Embryonic facial prominence (tissue), 1 donor: ENCODE results near the gene TRABD2A.

ENCODE experiments used
- DNase-seq: peaks from one replicate; pipeline ENCODE4 v3.0.0-alpha.2; 2016; ENCODE audit errors: extremely low spot score

Gene TRABD2A

DNA sequence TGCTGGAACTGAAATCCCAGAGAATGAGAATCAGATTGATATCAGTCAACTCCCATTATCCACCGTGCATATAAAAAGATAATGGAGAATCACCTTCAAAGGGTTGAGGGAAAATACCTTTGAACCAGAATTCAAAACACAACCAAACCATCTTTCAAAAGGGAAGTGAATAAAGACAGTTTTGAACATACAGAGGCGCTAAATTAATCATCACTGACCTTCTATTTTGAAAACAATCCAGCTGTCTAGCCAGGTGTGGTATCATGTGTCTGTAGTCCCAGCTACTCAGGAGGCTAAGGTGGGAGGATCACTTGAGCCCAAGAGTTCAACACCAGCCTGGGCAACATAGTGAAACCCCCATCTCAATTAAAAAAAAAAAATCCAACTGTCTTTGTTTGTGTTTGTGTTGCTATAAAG, 63.6 kb downstream of the TRABD2A start:
- DNase-seq, result no peak

DNA sequence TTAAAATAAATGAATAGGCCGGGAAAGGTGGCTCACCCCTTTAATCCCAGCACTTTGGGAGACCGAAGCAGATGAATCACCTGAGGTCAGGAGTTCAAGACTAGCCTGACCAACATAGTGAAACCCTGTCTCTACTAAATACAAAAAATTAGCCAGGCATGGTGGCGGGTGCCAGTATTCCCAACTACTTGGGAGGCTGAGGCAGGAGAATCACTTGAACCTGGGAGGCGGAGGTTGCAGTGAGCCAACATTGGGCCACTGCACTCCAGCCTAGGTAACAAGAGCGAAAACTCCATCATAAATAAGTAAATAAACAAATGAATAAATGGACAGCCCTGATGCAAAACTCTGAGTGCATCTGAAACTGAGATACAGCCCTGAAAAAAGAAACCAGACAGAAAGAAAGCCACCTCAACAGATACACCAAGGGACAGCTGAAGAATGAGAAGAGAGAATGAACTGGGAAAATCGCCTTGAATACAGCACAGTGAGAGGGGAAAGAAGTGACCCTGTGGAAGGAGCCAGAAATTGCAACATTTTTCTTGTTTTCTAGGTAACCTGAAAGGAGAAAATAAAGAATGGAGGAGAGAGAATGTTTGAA, 64.4 kb downstream of the TRABD2A start:
- DNase-seq, result no peak

DNA sequence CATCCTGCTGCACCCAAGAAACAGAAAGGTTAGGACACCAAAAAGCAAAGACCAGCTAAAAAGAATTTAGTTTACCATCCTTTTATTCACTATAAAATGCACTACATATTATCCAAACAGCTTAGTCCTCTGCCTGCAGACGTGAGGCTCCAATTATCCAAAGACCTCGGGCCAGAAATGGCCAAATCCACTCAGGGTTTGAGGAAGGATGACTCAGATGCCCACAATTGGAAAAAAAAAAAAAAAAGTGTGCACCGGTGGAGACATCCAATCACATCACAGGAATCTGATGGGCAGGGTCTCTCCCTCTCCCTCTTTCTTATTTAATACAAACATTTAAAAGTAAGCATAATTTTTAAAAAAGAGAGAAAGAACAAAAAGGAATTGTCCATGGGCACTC, 65.7 kb downstream of the TRABD2A start:
- DNase-seq, result no peak

DNA sequence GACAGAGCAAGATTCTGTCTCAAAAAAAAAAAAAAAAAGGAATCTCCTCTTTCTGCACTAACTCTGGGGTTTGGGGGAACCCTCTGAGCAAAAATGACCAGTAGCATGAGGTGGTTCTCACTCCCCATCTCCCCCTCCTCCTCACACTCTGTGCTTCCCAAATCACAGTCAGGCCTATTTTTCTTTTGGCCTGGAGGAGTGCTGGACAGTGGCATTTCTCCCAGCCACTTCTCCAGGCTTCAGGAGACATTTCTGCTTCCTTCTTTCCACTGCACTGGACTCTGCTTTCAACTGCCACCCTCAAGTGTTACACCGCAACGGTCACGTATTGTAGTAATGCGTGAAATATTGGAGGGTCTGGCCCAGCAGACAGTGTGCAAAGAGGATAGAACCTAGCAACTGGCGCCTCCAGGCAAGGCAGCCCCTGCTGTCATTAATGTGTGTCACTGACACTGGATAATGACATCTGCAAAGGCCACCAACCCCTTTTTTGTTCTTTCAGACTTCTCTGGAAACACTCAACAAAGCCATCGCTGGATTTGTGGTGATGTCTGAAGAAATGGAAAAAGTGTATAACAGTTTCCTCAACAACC, 68.9 kb downstream of the TRABD2A start:
- no peak for DNase-seq

DNA sequence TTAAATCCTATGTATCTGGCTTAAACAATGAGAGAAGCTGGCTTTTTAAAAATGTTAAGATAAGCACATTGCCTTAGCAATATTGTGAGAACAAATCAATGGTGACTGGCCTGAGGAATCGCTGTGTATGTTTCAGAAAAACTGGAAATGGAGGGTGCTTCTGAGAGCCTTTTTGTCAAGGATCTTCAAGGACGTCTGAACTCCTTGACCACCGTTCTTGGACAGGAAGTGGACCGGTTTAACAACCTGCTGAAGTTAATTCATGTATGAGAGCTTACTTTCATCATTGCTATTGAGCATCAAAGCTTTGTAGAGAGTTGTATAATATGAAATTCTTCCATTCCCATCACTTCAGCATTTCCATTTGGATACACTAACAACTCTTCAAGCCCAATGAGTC, 72.6 kb downstream of the TRABD2A start:
- DNase-seq, result no peak

DNA sequence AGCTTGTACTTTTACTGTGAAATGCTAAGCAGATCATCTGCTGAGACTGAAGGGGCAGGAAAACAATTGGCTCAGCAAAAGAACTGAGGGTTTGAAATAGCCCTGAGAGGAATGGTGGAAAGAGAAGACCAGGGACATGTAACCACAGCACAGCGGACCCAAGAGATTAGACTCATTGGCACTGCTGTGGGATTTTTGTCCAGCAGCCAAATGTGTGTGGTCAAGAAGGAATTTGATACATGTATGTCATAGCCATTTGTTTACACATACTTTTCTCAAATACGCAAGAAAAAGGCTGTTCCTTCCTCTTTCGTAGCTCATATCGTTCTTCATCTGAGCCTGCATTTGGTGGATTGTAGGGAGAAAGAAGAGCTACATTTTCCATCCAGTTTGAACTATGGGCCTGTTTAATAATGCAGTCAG, 73.8 kb downstream of the TRABD2A start:
- no peak for DNase-seq

DNA sequence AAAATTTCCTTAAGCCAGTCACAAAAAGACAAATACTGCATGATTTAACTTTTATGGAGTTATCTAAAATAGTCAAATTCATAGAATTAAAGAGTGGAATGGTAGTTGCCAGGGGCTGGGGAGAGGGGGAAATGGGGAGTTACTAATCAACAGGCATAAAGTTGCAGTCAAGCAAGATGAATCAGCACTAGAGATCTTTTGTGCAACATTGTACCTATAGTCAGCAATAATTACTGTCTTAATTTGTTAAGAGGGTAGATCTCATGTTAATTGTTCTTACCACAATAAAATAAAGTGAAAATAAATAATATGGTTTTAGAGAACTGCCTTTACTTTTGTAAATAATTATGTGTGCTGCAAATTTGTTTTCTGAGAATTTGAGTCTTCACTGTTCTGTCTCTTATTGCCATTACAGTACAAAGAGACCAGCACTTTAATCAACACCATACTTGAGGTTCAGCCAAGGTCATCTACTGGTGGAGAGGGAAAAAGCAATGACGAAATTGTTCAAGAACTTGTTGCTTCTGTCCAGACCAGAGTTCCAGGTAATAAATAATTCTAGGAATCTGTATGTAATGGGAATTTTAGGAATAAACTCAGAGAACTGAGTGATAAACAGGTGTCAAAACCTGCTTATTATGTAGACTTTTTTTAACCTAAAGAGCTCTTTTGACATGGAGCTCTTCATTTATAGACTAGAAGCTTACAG, 75.5 kb downstream of the TRABD2A start:
- DNase-seq, result no peak

DNA sequence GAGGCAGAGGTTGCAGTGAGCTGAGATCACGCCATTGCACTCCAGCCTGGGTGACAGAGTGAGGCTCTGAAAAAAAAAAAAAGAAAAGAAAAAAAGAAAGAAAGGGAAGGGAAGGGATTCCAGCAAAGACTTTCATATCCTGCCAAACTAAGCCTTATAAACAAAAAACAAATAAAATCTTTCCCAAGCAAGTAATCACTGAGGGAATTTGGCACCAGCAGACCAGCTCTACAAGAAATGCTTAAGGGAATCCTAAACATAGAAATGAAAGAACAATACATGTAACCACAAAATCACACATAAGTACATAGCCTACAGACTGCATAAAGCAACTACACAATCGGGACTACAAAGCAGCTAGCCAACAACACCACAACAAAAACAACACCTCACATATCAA, 79.1 kb downstream of the TRABD2A start:
- DNase-seq, result no peak

DNA sequence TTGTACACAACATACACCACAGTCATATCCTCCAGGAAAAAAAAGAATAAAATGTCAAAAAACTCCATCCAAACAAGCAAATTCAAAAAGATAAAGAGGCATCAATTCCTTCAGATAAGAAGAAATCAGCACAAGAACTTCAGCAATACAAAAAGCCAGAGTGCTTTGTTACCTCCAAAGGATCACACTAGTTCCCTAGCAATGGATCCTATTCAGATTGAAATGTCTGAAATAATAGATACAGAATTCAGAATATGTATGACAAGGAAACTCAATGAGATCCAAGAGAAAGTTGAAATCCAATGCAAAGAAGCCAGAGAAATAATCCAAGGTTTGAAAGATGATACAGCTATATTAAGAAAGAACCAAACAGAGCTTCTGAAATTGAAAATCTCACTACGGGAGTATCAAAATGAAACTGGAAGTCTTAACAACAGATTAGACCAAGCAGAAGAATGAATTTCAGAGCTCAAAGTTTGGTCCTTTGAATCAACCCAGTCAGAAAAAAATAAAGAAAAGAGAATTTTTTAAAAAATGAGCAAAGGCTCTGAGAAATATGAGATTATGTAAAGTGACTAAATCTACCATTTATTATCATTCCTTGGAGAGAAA, 80.6 kb downstream of the TRABD2A start:
- no peak for DNase-seq

DNA sequence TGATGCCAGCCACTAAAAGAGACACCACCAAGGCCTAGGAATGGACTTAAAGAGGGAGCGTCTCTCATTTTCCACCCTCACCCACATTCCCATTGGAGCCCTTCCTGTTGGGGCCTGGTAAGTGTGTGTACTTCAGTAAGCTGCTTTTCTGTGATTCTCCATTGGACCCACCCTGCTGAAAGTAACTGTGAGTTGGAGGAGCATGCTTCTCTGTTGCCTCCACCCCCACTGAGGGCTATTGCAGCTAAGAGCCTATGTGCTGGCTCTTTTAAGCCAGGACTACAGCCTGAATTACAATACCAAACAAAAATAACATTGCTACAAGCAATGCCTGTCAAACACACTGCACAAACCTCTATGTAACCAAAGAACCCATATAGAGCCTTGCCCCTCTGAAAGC, 81.1 kb downstream of the TRABD2A start:
- no peak for DNase-seq

DNA sequence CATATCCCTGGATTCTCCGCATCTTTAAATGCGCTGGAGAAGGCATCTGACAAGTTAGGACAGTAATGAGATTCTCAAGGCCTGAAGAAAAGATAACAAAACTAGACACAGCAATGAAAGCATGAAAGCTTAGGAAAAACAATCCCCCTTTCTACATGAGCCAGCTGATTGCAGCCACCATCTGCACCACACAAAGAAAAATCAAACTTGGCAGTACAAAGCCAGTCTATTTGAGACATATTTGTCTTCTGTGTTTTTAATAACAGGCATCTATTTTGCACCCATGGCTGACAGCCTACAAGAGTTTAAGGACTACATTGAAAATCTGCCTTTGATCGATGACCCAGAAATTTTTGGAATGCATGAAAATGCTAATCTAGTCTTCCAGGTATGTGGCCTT, 83.6 kb downstream of the TRABD2A start:
- no peak for DNase-seq

DNA sequence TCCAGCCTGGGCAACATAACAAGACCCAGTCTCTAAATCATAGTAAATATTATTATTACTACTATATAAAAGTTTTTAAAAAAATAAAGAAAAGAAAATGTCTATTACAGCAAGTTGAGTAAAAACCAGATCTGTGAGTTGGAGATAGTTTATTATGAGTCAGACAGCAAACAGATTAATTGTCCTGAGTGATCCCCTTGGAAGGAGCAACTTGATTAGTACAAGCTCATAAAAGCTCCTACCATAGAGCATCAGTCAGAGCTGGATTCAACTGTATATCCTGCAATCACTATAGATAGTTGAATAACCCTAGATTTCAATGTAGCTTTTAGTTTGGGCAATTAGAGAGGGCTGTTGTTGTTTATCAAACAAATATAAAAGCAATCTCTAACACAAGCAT, 84.1 kb downstream of the TRABD2A start:
- DNase-seq, result no peak

DNA sequence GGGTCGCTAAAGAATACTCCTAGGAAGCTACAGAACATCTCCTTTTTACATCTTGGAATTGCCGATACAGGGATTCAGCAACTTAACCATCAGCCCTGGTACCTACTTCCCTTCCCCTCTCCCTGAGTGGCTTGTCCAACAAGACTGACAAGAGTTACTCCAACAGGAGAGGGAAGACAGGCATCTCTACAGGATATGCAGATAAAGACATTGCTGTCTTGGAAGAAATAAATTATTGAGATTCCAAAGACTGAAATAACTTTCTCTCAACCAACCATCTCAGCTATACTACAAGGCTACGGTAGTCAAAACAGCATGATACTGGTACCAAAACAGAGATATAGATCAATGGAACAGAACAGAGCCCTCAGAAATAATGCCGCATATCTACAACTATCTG, 87.2 kb downstream of the TRABD2A start:
- no peak for DNase-seq

DNA sequence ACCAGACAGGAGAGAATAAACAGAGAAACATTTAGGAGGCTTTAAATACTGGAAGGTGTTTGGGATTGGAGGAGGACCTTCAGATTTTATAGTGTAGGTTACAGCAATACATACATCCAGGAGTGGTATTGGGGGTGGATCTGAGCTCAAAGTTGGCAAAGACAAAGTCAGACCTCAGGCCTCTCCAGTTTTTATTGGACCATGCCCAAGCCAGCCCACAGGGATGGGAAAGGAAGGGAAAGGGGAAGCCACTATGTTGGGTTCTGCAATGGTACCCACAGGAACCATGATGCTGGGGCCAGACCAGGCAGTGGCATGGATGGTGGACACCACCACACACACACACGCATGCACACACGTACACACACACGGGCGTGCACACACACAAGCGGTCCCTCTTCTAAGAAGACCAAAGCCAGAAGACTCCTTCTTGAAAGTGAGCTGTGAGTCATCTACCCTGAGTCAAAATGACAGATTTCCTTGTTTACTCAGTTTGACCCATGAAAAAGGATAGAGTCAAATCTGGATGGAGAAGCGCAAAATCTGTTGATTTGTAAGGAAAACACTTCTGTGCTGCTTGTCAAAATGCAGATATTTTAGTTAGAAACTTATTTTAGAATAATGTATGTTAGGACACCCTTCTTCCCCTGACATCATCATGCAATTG, 87.9 kb downstream of the TRABD2A start:
- no peak for DNase-seq

DNA sequence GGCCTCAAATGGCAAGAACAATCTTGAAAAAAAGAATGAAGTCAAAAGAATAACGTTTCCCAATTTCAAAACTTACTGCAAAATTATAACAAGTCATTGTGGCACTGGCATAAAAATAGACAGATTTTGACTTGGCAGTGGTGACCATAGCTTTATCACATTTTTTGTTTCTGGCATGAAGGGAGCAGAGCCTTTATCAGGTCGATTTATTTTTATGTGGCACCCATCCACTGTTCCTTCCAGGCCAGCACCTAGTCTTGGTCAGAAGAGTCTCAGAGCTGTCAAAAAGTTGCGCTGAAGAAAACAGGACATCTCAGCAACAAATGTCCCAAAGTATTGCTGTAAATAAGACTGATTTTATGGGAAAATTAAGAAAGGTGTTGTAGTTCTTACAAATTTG, 92.4 kb downstream of the TRABD2A start:
- DNase-seq, result no peak

DNA sequence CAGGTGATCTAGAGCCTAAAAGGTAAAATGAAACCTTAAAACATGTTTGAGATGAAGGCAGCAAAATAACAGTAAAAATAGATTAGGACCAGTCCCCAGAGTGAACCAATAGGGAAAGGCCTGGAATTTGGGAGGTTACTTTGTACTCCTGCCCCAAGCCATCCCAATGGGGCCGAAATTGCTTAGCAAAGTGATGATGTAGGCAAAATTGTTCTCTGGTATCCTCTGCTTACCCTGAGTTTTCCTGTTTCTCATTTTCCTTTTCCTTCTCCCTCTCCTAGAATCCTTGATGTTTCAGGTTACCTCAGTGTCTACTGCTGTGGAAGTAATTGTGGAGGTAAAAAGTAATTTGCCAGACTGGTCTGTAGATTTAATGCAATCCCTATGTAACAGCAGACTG, 92.9 kb downstream of the TRABD2A start:
- no peak for DNase-seq

DNA sequence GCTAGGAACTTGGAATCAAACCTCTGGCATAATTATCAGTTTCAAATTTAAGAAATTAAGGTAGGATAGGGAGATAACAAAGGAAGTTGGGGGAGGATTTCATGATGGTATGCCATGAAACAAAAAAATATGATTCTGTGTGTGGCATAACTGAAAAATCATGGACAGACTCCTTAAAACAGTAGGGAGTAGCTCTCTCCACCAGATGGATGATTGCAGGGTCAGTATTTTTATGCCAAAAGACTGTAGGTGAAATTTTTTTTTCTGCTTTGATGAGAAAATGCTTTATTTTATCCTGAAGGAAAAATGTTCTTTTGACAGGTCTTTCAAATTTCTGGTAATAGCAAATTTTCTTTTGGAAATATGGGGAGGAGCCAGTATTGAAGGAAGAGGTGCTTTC, 94.3 kb downstream of the TRABD2A start:
- DNase-seq, result no peak

DNA sequence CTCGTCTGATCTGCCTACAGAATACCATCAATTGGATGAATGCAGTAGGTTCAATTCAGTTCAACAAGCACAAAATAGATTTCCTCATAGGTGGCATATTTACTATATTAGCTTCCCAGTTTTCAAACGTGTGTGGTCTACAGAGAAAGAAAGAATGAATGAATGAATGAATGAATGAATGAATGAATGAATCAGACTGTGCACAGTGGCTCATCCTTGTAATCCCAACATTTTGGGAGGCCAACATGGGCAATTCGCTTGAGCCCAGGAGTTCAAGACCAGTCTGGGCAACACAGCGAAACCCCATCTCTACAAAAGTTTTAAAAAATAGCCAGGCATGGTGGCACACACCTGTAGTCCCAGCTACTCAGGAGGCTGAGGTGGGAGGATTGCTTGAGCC, 94.9 kb downstream of the TRABD2A start:
- no peak for DNase-seq

DNA sequence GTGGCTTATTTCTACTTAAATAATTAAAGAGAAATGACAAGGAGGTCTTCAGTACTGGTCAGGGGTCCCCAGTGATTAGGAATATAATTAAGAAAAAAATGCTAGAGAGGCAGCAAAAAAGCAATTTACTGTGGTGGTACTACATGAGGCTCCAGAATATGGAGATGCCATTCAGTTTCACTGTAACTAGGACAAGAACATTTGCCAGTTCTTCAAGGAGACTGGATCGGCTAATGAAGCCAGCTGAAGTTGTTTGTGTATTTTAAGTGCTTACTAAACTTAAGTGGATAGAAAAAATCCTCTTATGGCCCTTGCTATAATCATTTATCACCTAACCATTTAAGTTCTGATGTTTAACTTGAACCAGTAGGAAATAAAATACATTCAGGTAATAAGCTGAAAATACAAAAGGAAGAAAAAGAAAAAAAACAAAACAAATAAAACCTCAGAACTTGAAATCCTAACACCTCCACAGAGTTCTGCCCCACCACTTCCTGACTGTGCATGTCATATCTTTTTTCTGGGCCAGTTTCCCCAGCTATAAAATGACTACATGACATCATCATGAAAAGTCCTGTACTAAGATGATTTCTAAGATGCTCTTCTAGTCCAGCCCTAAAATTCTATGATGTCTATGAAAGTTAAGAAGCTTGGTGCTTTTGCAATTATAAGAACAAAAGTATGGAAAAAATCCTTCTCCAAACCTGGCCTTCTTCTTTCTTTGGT, 98.0 kb downstream of the TRABD2A start:
- no peak for DNase-seq

DNA sequence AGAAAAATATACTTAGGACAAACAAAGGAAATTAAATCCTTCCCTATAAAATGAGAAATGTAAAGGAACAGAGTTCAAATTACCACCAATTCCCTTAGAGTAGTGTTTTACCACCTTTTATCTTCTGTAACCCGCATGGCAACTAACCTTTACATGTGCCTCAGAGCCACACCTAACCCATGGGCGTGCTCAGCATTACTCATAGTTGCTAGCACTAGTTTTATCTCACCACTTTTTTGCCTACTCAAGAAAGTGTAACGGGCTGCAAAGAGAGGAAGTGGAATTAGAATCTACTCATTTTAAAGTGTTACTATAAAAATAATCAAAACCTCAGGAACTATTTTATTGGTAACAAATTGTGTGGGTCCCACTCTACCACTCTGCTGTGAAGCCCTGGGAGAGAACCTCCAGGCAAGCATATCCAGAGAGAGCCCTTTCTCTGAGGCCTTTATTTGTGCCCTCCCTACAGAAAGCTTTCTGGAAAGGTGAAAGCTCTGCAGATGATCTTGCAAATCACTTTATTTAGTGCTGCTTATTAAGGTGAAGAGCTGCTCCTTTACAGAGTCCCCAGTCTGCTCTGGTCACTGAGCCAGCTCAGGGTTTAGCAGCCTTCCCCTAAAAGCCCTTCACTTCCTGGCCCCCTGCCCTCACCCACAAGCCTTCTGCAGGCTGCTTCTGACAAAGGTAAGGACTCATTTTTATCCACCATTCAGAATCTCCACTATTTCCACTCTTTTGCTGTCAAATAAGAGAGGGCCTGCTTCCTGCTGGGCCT, 98.8 kb downstream of the TRABD2A start:
- DNase-seq, result no peak

DNA sequence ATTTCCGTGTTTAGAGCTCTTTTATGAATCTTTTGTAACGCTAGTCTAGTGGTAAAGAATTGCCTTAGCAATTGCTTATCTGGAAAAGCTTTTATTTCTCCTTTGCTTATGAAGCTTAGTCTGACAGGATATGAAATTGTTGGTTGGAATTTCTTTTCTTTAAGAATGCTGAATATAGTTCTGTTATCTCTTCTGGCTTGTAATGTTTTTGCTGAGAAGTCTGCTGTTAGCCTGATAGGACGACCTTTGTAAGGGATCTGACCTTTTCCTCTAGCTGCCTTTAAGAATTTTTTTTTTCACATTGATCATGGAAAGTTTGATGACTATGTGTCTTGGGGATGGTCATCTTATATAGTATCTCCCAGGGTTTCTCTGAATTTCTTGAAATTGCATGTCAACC, 101.1 kb downstream of the TRABD2A start:
- DNase-seq, result no peak
